Measurements from ENCODE around the gene ATP2A3. TPM values are rescaled to one million over a fixed set of nuclear protein-coding genes. Genes with fewer than 3 reads are reported as not detected.

The ATP2A3 gene
- total RNA-seq, 4 donors from 2014 or later = 78.6 to 231 (median 112) TPM

GRCh38 chr17:3974138-3974687, 10.0 kb upstream of the ATP2A3 start:
- Histone ChIP-seq H3K9me3 (no peaks in the 10 kb centered on the region), H3K36me3 (no peaks in the 10 kb centered on the region), H3K4me1 (peaks cover 0 to 29% (median 5%) of the 10 kb centered on the region in 4 donors), H3K27ac (no peak overlapping the region), H3K4me3 (no peak overlapping the region), H3K27me3 (no peaks in the 10 kb centered on the region)
- no peak for TF ChIP-seq POLR2A (IDR thresholded peaks at IDR 0.05)
- TF ChIP-seq CTCF (IDR thresholded peaks at IDR 0.05) = no peak
- peak in 1 of 3 donors; percentile 46 for DNase-seq

GRCh38 chr17:3973495-3974137, 9.4 kb upstream of the ATP2A3 start:
- Histone ChIP-seq H3K27me3 (no peaks in the 10 kb centered on the region), H3K4me1 (peaks cover 0 to 29% (median 5%) of the 10 kb centered on the region in 4 donors), H3K27ac (no peak overlapping the region), H3K9me3 (no peaks in the 10 kb centered on the region), H3K36me3 (no peaks in the 10 kb centered on the region), H3K4me3 (no peak overlapping the region)
- DNase-seq = peak in 1 of 3 donors; percentile 25
- TF ChIP-seq CTCF (IDR thresholded peaks at IDR 0.05) (no peak), POLR2A (IDR thresholded peaks at IDR 0.05) (no peak)

- Histone ChIP-seq H3K36me3 (no peaks in the 10 kb centered on the region), H3K9me3 (no peaks in the 10 kb centered on the region), H3K27me3 (no peaks in the 10 kb centered on the region), H3K4me3 (no peak overlapping the region), H3K4me1 (peaks cover 0 to 22% (median 7%) of the 10 kb centered on the region in 4 donors), H3K27ac (peak overlapping the region in 1 of 4 donors; percentile 62)
- TF ChIP-seq POLR2A (IDR thresholded peaks at IDR 0.05) (no peak), CTCF (IDR thresholded peaks at IDR 0.05) (no peak)
- DNase-seq = peak in 1 of 3 donors; percentile 33
These were observed 8.7 kb upstream of the ATP2A3 start for GRCh38 chr17:3972931-3973330.

- DNase-seq = peak; percentile 47 to 71 (median 69)
- H3K27ac ChIP-seq = peak overlapping the region in 1 of 4 donors; percentile 62
- no peaks in the 10 kb centered on the region for H3K9me3 ChIP-seq
These were observed 8.1 kb upstream of the ATP2A3 start for GRCh38 chr17:3972281-3972731.

GRCh38 chr17:3970668-3971067, 6.4 kb upstream of the ATP2A3 start:
- Histone ChIP-seq H3K4me3 (no peak overlapping the region), H3K4me1 (peaks cover 3 to 21% (median 16%) of the 10 kb centered on the region in 4 donors), H3K36me3 (no peaks in the 10 kb centered on the region), H3K27me3 (no peaks in the 10 kb centered on the region), H3K27ac (no peak overlapping the region), H3K9me3 (no peaks in the 10 kb centered on the region)
- TF ChIP-seq POLR2A (IDR thresholded peaks at IDR 0.05) (no peak), CTCF (IDR thresholded peaks at IDR 0.05) (no peak)
- peak in 1 of 3 donors; percentile 21 for DNase-seq

More at GRCh38 chr17:3972281-3972731, 8.1 kb upstream of the ATP2A3 start:
- Histone ChIP-seq H3K4me3 (peak overlapping the region in 1 of 4 donors; percentile 23), H3K36me3 (no peaks in the 10 kb centered on the region), H3K4me1 (peaks cover 0 to 18% (median 7%) of the 10 kb centered on the region in 4 donors), H3K27me3 (no peaks in the 10 kb centered on the region)
- no peak for TF ChIP-seq CTCF (IDR thresholded peaks at IDR 0.05)
- no peak for TF ChIP-seq POLR2A (IDR thresholded peaks at IDR 0.05)
